HL-60 (cell line): ENCODE measurements around the gene TOX2.

Source experiments
- DNase-seq, 2 experiments: peaks; one replicate each; pipeline ENCODE4 v3.0.0-alpha.2; 2010 to 2020; ENCODE audit warnings: low read depth in 1 of 2, low spot score in 1 of 2
- H3K27ac ChIP-seq: fragments of 250-450 bp; sonication (Bioruptor Pico); replicated peaks from 2 replicates; pipeline ENCODE4 v1.5.1; 2020; ENCODE audit warnings: mild to moderate bottlenecking, moderate library complexity
- H3K27me3 ChIP-seq: fragments of 250-450 bp; sonication (Bioruptor Pico); 2 replicates; pipeline ENCODE4 v1.5.1; 2021; ENCODE audit warnings: mild to moderate bottlenecking, moderate library complexity; ENCODE audit not compliant: insufficient read depth, poor library complexity, severe bottlenecking
- H3K4me3 ChIP-seq: replicated peaks from 2 replicates; pipeline ENCODE4 v1.5.1; 2011; ENCODE audit warnings: mild to moderate bottlenecking, control low read depth, low read length; ENCODE audit not compliant: insufficient read depth
- CTCF ChIP-seq: IDR thresholded peaks from one replicate; pipeline ENCODE4 v1.5.1; 2011; ENCODE audit warnings: low read length, control low read depth, inconsistent platforms; ENCODE audit not compliant: insufficient read depth
- GABPA ChIP-seq: IDR thresholded peaks from 2 replicates; pipeline ENCODE4 v1.6.1; 2012; ENCODE audit warnings: low read depth
- POLR2AphosphoS5 ChIP-seq: IDR thresholded peaks from 2 replicates; pipeline ENCODE4 v1.6.1; 2012; ENCODE audit warnings: low read depth
- SPI1 ChIP-seq: IDR thresholded peaks from 2 replicates; pipeline ENCODE4 v1.6.1; 2012; ENCODE audit warnings: low read depth, mild to moderate bottlenecking, borderline replicate concordance
- TF ChIP-seq, protein P1 (sequence below): IDR thresholded peaks from 2 replicates; pipeline ENCODE4 v1.6.1; 2012; ENCODE audit warnings: low read depth; ENCODE audit not compliant: insufficient replicate concordance

The TOX2 gene

DNA sequence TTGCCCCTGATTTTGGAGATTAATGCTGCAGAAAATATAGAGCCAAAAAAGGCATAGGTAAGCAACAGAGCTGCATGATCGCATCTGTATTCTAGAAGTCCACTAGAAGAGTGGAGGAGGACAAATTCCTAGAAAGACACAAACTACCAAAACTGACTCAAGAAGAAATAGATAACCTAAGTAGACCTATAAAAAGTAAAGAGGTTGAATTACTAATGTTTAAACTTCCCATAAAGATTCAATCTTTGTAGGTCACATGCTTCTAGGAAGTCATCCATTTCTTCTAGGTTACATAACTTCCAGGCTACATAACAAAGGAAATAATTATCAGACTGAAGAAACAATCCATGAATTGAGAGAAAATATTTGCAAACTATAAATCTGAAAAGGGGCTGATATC is 187.9 kb downstream of the TOX2 start:
- H3K27me3 ChIP-seq: peaks cover 10% of the 10 kb centered on the region
- no peak overlapping the region for H3K4me3 ChIP-seq
- TF ChIP-seq, protein P1, sequence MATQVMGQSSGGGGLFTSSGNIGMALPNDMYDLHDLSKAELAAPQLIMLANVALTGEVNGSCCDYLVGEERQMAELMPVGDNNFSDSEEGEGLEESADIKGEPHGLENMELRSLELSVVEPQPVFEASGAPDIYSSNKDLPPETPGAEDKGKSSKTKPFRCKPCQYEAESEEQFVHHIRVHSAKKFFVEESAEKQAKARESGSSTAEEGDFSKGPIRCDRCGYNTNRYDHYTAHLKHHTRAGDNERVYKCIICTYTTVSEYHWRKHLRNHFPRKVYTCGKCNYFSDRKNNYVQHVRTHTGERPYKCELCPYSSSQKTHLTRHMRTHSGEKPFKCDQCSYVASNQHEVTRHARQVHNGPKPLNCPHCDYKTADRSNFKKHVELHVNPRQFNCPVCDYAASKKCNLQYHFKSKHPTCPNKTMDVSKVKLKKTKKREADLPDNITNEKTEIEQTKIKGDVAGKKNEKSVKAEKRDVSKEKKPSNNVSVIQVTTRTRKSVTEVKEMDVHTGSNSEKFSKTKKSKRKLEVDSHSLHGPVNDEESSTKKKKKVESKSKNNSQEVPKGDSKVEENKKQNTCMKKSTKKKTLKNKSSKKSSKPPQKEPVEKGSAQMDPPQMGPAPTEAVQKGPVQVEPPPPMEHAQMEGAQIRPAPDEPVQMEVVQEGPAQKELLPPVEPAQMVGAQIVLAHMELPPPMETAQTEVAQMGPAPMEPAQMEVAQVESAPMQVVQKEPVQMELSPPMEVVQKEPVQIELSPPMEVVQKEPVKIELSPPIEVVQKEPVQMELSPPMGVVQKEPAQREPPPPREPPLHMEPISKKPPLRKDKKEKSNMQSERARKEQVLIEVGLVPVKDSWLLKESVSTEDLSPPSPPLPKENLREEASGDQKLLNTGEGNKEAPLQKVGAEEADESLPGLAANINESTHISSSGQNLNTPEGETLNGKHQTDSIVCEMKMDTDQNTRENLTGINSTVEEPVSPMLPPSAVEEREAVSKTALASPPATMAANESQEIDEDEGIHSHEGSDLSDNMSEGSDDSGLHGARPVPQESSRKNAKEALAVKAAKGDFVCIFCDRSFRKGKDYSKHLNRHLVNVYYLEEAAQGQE: no peak
- no peak for TF ChIP-seq POLR2AphosphoS5
- TF ChIP-seq CTCF: no peak
- TF ChIP-seq SPI1: no peak
- TF ChIP-seq GABPA: no peak
- no peak for DNase-seq
- no peak overlapping the region for H3K27ac ChIP-seq

DNA sequence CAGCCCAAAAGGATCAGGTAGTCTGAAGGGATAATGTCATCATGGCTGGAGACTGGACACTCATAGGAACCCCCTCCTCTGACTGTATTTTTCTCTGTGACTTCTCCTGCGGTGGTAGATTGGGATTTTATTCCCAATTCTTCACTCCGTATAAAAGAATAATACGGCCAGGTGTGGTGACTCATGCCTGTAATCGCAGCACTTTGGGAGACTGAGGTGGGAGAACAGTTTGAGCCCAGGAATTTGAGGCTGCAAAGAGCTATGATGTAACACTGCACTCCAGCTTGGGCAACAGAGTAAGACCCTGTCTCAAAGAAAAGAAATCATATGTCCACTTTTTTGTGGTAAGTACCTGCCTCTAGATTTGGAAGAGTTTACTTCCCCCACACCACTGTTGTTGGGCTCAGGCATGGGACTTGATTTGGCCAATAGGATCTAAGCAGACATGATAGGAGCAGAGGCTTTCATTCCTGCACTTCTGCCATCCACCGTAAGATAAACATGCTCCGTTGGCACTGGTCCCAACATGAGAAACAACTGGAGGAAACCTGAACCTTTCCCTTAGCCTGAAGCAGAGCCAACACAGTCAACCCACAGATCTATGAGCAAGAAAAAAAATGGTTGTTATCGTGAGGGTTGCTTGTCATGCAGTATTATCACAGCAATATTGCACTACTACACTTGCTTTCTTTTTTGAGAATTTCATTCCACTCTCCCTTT is 190.3 kb downstream of the TOX2 start:
- no peak for DNase-seq
- no peak for TF ChIP-seq POLR2AphosphoS5
- TF ChIP-seq CTCF: no peak
- TF ChIP-seq GABPA: no peak
- no peak for TF ChIP-seq SPI1
- TF ChIP-seq, protein P1: no peak
- Histone ChIP-seq H3K27me3 (peaks cover 10% of the 10 kb centered on the region), H3K4me3 (no peak overlapping the region), H3K27ac (no peak overlapping the region)

DNA sequence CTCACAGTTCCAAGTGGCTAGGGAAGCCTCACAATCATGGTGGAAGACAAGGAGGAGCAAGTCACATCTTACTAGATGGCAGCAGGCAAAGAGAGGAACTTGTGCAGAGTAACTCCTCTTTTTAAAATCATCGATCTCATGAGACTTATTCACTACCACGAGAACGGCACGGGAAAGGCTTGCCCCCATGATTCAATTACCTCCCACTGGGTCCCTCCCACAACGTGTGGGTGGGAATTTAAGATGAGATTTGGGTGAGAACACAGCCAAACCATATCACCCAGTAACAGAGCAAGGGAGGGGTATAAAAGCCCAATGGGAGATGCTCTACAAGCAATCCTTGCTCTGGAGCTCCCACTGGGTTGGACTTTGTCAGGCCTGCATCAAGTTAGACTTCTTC is 192.0 kb downstream of the TOX2 start:
- Histone ChIP-seq H3K4me3 (no peak overlapping the region), H3K27ac (no peak overlapping the region), H3K27me3 (peaks cover 7% of the 10 kb centered on the region)
- no peak for DNase-seq
- TF ChIP-seq, protein P1: no peak

- no peak overlapping the region for H3K4me3 ChIP-seq
- TF ChIP-seq, protein P1: no peak
- TF ChIP-seq POLR2AphosphoS5: no peak
- TF ChIP-seq GABPA: no peak
- no peak for TF ChIP-seq SPI1
- no peak for TF ChIP-seq CTCF
- H3K27ac ChIP-seq: no peak overlapping the region
- DNase-seq: no peak
- H3K27me3 ChIP-seq: no peaks in the 10 kb centered on the region
Measured at GRCh38 chr20:44109951-44110361, 195.3 kb downstream of the TOX2 start.
